ENCODE measurements around the gene ABLIM3.

GRCh38 chr5:149125386-149125891 is 15.9 kb upstream of the ABLIM3 start:
- TF ChIP-seq CTCF (IDR thresholded peaks at IDR 0.05): peak; percentile 47
- TF ChIP-seq REST (IDR thresholded peaks at IDR 0.05; ENCODE audit: insufficient read depth in 1 of 2, low read depth in 2 of 2, low read length in 1 of 2): no peak
- no peak for TF ChIP-seq TCF7L2 (IDR thresholded peaks at IDR 0.05; ENCODE audit: low read depth, low read length)

All from Panc1 (cell line).